Fibroblast of villous mesenchyme (primary cell): ENCODE data around the gene PRSS35. TPM values are rescaled to one million over a fixed set of nuclear protein-coding genes. Genes with fewer than 3 reads are reported as not detected.
"Not testable (repeated sequence)": the region's sequence is repeated elsewhere in the genome, so short reads cannot be mapped to it uniquely, and the experiment has no call there.

Experiments used
- DNase-seq: peaks from one replicate; pipeline ENCODE4 v3.0.0-alpha.2; 2010; ENCODE audit warnings: low read depth
- H3K4me3 ChIP-seq: 2 replicates; pipeline ENCODE4 v1.5.1; 2011; ENCODE audit warnings: low read depth, mild to moderate bottlenecking, low read length
- CTCF ChIP-seq: IDR thresholded peaks from 2 replicates; pipeline ENCODE4 v1.5.1; 2012; ENCODE audit warnings: low read depth, mild to moderate bottlenecking, low read length; ENCODE audit not compliant: insufficient read depth
- total RNA-seq: library from RNA; depleted of rRNA; stranded (reverse); fragments of >200 nt; gene quantifications from 2 replicates; pipeline ENCODE4 v1.2.3, GENCODE V29; 2012

The PRSS35 gene
- total RNA-seq, 1 donor, result 5.2 TPM

- TF ChIP-seq CTCF, result no peak
- no peak overlapping the region for H3K4me3 ChIP-seq
- no peak for DNase-seq
Observed at GRCh38 chr6:83539678-83540077, 27.3 kb downstream of the PRSS35 start.

- DNase-seq, result no peak
- TF ChIP-seq CTCF, result no peak
- H3K4me3 ChIP-seq, result no peak overlapping the region
Observed at GRCh38 chr6:83546636-83547035, 34.3 kb downstream of the PRSS35 start.

GRCh38 chr6:83550482-83550881 is 38.1 kb downstream of the PRSS35 start:
- not testable (repeated sequence) for DNase-seq, H3K4me3 ChIP-seq

- DNase-seq, H3K4me3 ChIP-seq: not testable (repeated sequence)
Observed at GRCh38 chr6:83551748-83552147, 39.4 kb downstream of the PRSS35 start.

GRCh38 chr6:83556871-83557270 is 44.5 kb downstream of the PRSS35 start:
- no peak for TF ChIP-seq CTCF
- H3K4me3 ChIP-seq, result no peak overlapping the region
- no peak for DNase-seq

GRCh38 chr6:83558975-83559374 is 46.6 kb downstream of the PRSS35 start:
- H3K4me3 ChIP-seq, result no peak overlapping the region
- TF ChIP-seq CTCF, result no peak
- DNase-seq, result no peak

- DNase-seq, H3K4me3 ChIP-seq: not testable (repeated sequence)
Observed at GRCh38 chr6:83571663-83572185, 59.4 kb downstream of the PRSS35 start.

GRCh38 chr6:83574783-83575182 is 62.4 kb downstream of the PRSS35 start:
- TF ChIP-seq CTCF, result no peak
- no peak overlapping the region for H3K4me3 ChIP-seq
- DNase-seq, result no peak

Other genes starting within 250 kb of the PRSS35 start
- gene ME1, start 81.5 kb upstream of the PRSS35 start, total RNA-seq, result 28.7 and 39.7 TPM in 2 replicates
- under 0.01 TPM in 1 of 2 replicates, not detected in the other for gene SNAP91, start 196.6 kb downstream of the PRSS35 start, total RNA-seq